Measurements from ENCODE around the gene OR1F1.
"Not testable (repeated sequence)": the region's sequence is repeated elsewhere in the genome, so short reads cannot be mapped to it uniquely, and the experiment has no call there.

Gene OR1F1

GRCh38 chr16:3187798-3188674 is at the start of gene OR1F1:
Gene OR1F1 (plus strand): TSS chr16:3188204.
- no peak for DNase-seq

- DNase-seq: no peak
Observed at GRCh38 chr16:3138342-3138741, 49.7 kb upstream of the OR1F1 start.

GRCh38 chr16:3138823-3139426 is 49.1 kb upstream of the OR1F1 start:
- no peak for DNase-seq

- DNase-seq: not testable (repeated sequence)
Observed at GRCh38 chr16:3139561-3139960, 48.4 kb upstream of the OR1F1 start.

- DNase-seq: no peak
Observed at GRCh38 chr16:3140603-3141427, 47.2 kb upstream of the OR1F1 start.

- no peak for DNase-seq
Observed at GRCh38 chr16:3141781-3142311, 46.2 kb upstream of the OR1F1 start.

- DNase-seq: no peak
Observed at GRCh38 chr16:3142327-3142726, 45.7 kb upstream of the OR1F1 start.

- no peak for DNase-seq
Observed at GRCh38 chr16:3142770-3143169, 45.2 kb upstream of the OR1F1 start.

- DNase-seq: no peak
Observed at GRCh38 chr16:3143189-3143588, 44.8 kb upstream of the OR1F1 start.

GRCh38 chr16:3143598-3144320 is 44.2 kb upstream of the OR1F1 start:
- no peak for DNase-seq

- DNase-seq: no peak
Observed at GRCh38 chr16:3144321-3144983, 43.6 kb upstream of the OR1F1 start.

- DNase-seq: no peak
Observed at GRCh38 chr16:3145151-3145550, 42.9 kb upstream of the OR1F1 start.

- no peak for DNase-seq
Observed at GRCh38 chr16:3145660-3146059, 42.3 kb upstream of the OR1F1 start.

GRCh38 chr16:3147046-3147756 is 40.8 kb upstream of the OR1F1 start:
- no peak for DNase-seq

GRCh38 chr16:3147757-3148104 is 40.3 kb upstream of the OR1F1 start:
- DNase-seq: no peak

GRCh38 chr16:3148256-3149192 is 39.5 kb upstream of the OR1F1 start:
- DNase-seq: no peak

- no peak for DNase-seq
Observed at GRCh38 chr16:3149193-3149530, 38.8 kb upstream of the OR1F1 start.

GRCh38 chr16:3149630-3150345 is 38.2 kb upstream of the OR1F1 start:
- DNase-seq: peak; percentile 27

- DNase-seq: peak; percentile 93
Observed at GRCh38 chr16:3150346-3151218, 37.4 kb upstream of the OR1F1 start.
